Measurements from ENCODE around the gene CDR2L. TPM values are rescaled to one million over a fixed set of nuclear protein-coding genes. Genes with fewer than 3 reads are reported as not detected.
A peak's percentile ranks its signal among the peaks of the same experiment; 100 is the strongest.
"Not testable (repeated sequence)": the region's sequence is repeated elsewhere in the genome, so short reads cannot be mapped to it uniquely, and the experiment has no call there.

CDR2L gene
- total RNA-seq, 1 donor from 2014 or later = 3.1 TPM

GRCh38 chr17:75041656-75042280 lies 54.3 kb downstream of the CDR2L start:
- DNase-seq (ENCODE audit: low spot score) = no peak

GRCh38 chr17:75043789-75044188 lies 56.4 kb downstream of the CDR2L start:
- not testable (repeated sequence) for DNase-seq (ENCODE audit: low spot score)

GRCh38 chr17:75044716-75045115 lies 57.3 kb downstream of the CDR2L start:
- DNase-seq (ENCODE audit: low spot score) = no peak

- not testable (repeated sequence) for DNase-seq (ENCODE audit: low spot score)
Measured at GRCh38 chr17:75045946-75046406, 58.5 kb downstream of the CDR2L start.

GRCh38 chr17:75046407-75047289 lies 59.2 kb downstream of the CDR2L start, which contains the start of the genes ATP5PD and KCTD2:
TSS of gene ATP5PD (minus strand) at chr17:75046969. CDS start at chr17:75042650, 4,319 bp downstream.
TSS of gene KCTD2 (plus strand) at chr17:75047225. CDS start at chr17:75047251, 26 bp downstream.
- peak; percentile 98 for DNase-seq (ENCODE audit: low spot score)

- peak; percentile 71 for DNase-seq (ENCODE audit: low spot score)
Measured at GRCh38 chr17:75047398-75048098, 60.1 kb downstream of the CDR2L start.

- peak; percentile 94 for DNase-seq (ENCODE audit: low spot score)
Measured at GRCh38 chr17:75048249-75048878, 60.9 kb downstream of the CDR2L start.

GRCh38 chr17:75049057-75049456 lies 61.6 kb downstream of the CDR2L start:
- DNase-seq (ENCODE audit: low spot score) = no peak

- DNase-seq (ENCODE audit: low spot score) = no peak
Measured at GRCh38 chr17:75049706-75050105, 62.3 kb downstream of the CDR2L start.

GRCh38 chr17:75051941-75052340 lies 64.5 kb downstream of the CDR2L start:
- DNase-seq (ENCODE audit: low spot score) = no peak

Other genes starting within 250 kb of the CDR2L start
- gene NHERF1, start 239.0 kb upstream of the CDR2L start, total RNA-seq (ENCODE audit: insufficient read depth, low replicate concordance) = 12.5 TPM
- gene NAT9, start 211.3 kb upstream of the CDR2L start, total RNA-seq (ENCODE audit: insufficient read depth, low replicate concordance) = 18.1 TPM
- 4.1 TPM for gene GRIN2C, start 127.7 kb upstream of the CDR2L start, total RNA-seq (ENCODE audit: insufficient read depth, low replicate concordance)
- gene FDXR, start 114.6 kb upstream of the CDR2L start, total RNA-seq (ENCODE audit: insufficient read depth, low replicate concordance) = 1.7 TPM
- not detected for gene FADS6, start 94.0 kb upstream of the CDR2L start, total RNA-seq (ENCODE audit: insufficient read depth, low replicate concordance)
- 2.9 TPM for gene USH1G, start 64.4 kb upstream of the CDR2L start, total RNA-seq (ENCODE audit: insufficient read depth, low replicate concordance)
- 0.72 TPM for gene OTOP2, start 63.4 kb upstream of the CDR2L start, total RNA-seq (ENCODE audit: insufficient read depth, low replicate concordance)
- not detected for gene OTOP3, start 51.7 kb upstream of the CDR2L start, total RNA-seq (ENCODE audit: insufficient read depth, low replicate concordance)
- 8.9 TPM for gene HID1, start 14.9 kb upstream of the CDR2L start, total RNA-seq (ENCODE audit: insufficient read depth, low replicate concordance)
- 24.6 TPM for gene MRPL58, start 25.0 kb downstream of the CDR2L start, total RNA-seq (ENCODE audit: insufficient read depth, low replicate concordance)
- 231 TPM for gene ATP5PD, start 59.3 kb downstream of the CDR2L start, total RNA-seq (ENCODE audit: insufficient read depth, low replicate concordance)
- gene KCTD2, start 59.6 kb downstream of the CDR2L start, total RNA-seq (ENCODE audit: insufficient read depth, low replicate concordance) = 21.2 TPM
- 20.7 TPM for gene SLC16A5, start 100.3 kb downstream of the CDR2L start, total RNA-seq (ENCODE audit: insufficient read depth, low replicate concordance)
- 2.6 TPM for gene ARMC7, start 122.3 kb downstream of the CDR2L start, total RNA-seq (ENCODE audit: insufficient read depth, low replicate concordance)
- gene NT5C, start 144.1 kb downstream of the CDR2L start, total RNA-seq (ENCODE audit: insufficient read depth, low replicate concordance) = 47.7 TPM
- gene JPT1, start 166.9 kb downstream of the CDR2L start, total RNA-seq (ENCODE audit: insufficient read depth, low replicate concordance) = 16.6 TPM
- gene SUMO2, start 195.3 kb downstream of the CDR2L start, total RNA-seq (ENCODE audit: insufficient read depth, low replicate concordance) = 67.2 TPM
- gene NUP85, start 218.0 kb downstream of the CDR2L start, total RNA-seq (ENCODE audit: insufficient read depth, low replicate concordance) = 33.5 TPM

All from umbilical cord (tissue), 2 donors.